ENCODE measurements around the gene HOXC4.

GRCh38 chr12:54059668-54060067 lies 6.0 kb downstream of the HOXC4 start:
- TF ChIP-seq, protein P1, sequence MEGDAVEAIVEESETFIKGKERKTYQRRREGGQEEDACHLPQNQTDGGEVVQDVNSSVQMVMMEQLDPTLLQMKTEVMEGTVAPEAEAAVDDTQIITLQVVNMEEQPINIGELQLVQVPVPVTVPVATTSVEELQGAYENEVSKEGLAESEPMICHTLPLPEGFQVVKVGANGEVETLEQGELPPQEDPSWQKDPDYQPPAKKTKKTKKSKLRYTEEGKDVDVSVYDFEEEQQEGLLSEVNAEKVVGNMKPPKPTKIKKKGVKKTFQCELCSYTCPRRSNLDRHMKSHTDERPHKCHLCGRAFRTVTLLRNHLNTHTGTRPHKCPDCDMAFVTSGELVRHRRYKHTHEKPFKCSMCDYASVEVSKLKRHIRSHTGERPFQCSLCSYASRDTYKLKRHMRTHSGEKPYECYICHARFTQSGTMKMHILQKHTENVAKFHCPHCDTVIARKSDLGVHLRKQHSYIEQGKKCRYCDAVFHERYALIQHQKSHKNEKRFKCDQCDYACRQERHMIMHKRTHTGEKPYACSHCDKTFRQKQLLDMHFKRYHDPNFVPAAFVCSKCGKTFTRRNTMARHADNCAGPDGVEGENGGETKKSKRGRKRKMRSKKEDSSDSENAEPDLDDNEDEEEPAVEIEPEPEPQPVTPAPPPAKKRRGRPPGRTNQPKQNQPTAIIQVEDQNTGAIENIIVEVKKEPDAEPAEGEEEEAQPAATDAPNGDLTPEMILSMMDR (IDR thresholded peaks at IDR 0.05): no peak
- no peak for TF ChIP-seq POLR2A (IDR thresholded peaks at IDR 0.05)

All from vagina (tissue), 2 donors.